Natural killer cell (primary cell): Measurements from ENCODE around the gene KLHL25. TPM values are rescaled to one million over a fixed set of nuclear protein-coding genes. Genes with fewer than 3 reads are reported as not detected.

ENCODE experiments used
- ATAC-seq, 3 donors: fragments of 150-1000 bp in 2 of 3; fragments of 200-7000 bp in 1 of 3; cut with Tn5 transposase; 1 replicate in 1 of 3; 2 replicates in 2 of 3; pipeline ENCODE4 v1.10.0; 2021; ENCODE audit warnings: mild to moderate bottlenecking in 2 of 3, moderate library complexity in 2 of 3
- DNase-seq, 2 donors: peaks; one replicate each; pipeline versions ENCODE4 v3.0.0 to v3.0.0-alpha.2; 2013 to 2021; ENCODE audit warnings: mixed read lengths in 1 of 2
- H3K27ac ChIP-seq: one replicate; pipeline ENCODE4 v1.5.1; 2013; ENCODE audit warnings: mild to moderate bottlenecking, low read length
- H3K27me3 ChIP-seq: one replicate; pipeline ENCODE4 v1.6.1; 2013; ENCODE audit warnings: low read length; ENCODE audit not compliant: control insufficient read depth, insufficient read depth
- H3K36me3 ChIP-seq: one replicate; pipeline ENCODE4 v1.6.1; 2013; ENCODE audit warnings: low read length; ENCODE audit not compliant: control insufficient read depth, insufficient read depth
- H3K4me1 ChIP-seq: one replicate; pipeline ENCODE4 v1.6.1; 2013; ENCODE audit warnings: low read length; ENCODE audit not compliant: control insufficient read depth, insufficient read depth
- H3K4me3 ChIP-seq: one replicate; pipeline ENCODE4 v1.5.1; 2013; ENCODE audit warnings: low read length
- H3K9me3 ChIP-seq: one replicate; pipeline ENCODE4 v1.6.1; 2013; ENCODE audit warnings: low read length; ENCODE audit not compliant: control insufficient read depth, insufficient read depth
- H3K27ac Mint-ChIP-seq, 2 donors: one replicate each; pipeline ENCODE4 v1.8.0; 2022; ENCODE audit warnings: mild to moderate bottlenecking in 2 of 2, mixed read lengths in 2 of 2, moderate library complexity in 1 of 2
- H3K27me3 Mint-ChIP-seq, 2 donors: one replicate each; pipeline ENCODE4 v1.8.0; 2022; ENCODE audit warnings: low read depth in 2 of 2, mixed read lengths in 2 of 2
- H3K36me3 Mint-ChIP-seq: one replicate; pipeline ENCODE4 v1.8.0; 2022; ENCODE audit warnings: mixed read lengths
- H3K4me1 Mint-ChIP-seq, 2 donors: one replicate each; pipeline ENCODE4 v1.8.0; 2022; ENCODE audit warnings: mixed read lengths in 2 of 2
- H3K4me3 Mint-ChIP-seq: one replicate; pipeline ENCODE4 v1.8.0; 2022; ENCODE audit warnings: mild to moderate bottlenecking, moderate library complexity, mixed read lengths
- H3K9me3 Mint-ChIP-seq, 2 donors: one replicate each; pipeline ENCODE4 v1.8.0; 2022; ENCODE audit warnings: mixed read lengths in 2 of 2
- CTCF ChIP-seq: fragments of 200-600 bp; IDR thresholded peaks from one replicate; pipeline ENCODE4 v1.8.0; 2022; ENCODE audit warnings: antibody characterized with exemption
- WGBS: methylation state at CpG from one replicate; pipeline ENCODE4 v1.1.7; 2013; ENCODE audit warnings: missing lambda C conversion rate; ENCODE audit not compliant: insufficient coverage; 5-methylcytosine and 5-hydroxymethylcytosine counted together
- intact Hi-C: fragments of 100-400 bp; cut with micrococcal nuclease; formaldehyde crosslinking; loops from one replicate; pipeline ENCODE4 v1.14.2; 2022
- total RNA-seq, 4 donors: library from RNA; stranded (reverse); fragments of 120-200 nt in 1 of 4; gene quantifications; one replicate each; pipeline versions ENCODE4 v1.2.3 to v1.2.4, GENCODE V29; 2013 to 2022

The KLHL25 gene
- total RNA-seq, 3 donors from 2014 or later (not counting 1 experiment from before 2014, with no cell fraction given), result 6.5 to 16.2 (median 10.4) TPM

- 76% methylated on average over 4 of the region's 4 CpGs for WGBS
- H3K9me3 ChIP-seq, result no peaks in the 10 kb centered on the region
- DNase-seq (no peak), ATAC-seq (no peak)
- Mint-ChIP-seq H3K36me3 (no peaks in the 10 kb centered on the region), H3K9me3 (no peaks in the 10 kb centered on the region), H3K27ac (no peak overlapping the region), H3K4me1 (peaks cover 0 to 4% of the 10 kb centered on the region in 2 donors), H3K4me3 (no peak overlapping the region), H3K27me3 (peaks cover 0 to 6% of the 10 kb centered on the region in 2 donors)
- intact Hi-C loops, result no loop called here
- no peaks in the 10 kb centered on the region for H3K4me1 ChIP-seq
- TF ChIP-seq CTCF, result no peak
- H3K4me3 ChIP-seq, result no peak overlapping the region
- no peaks in the 10 kb centered on the region for H3K36me3 ChIP-seq
- H3K27ac ChIP-seq, result no peak overlapping the region
- no peaks in the 10 kb centered on the region for H3K27me3 ChIP-seq
Observed at GRCh38 chr15:85828874-85829273, 34.1 kb upstream of the KLHL25 start.

GRCh38 chr15:85828126-85828525, 33.4 kb upstream of the KLHL25 start:
- DNase-seq, result no peak
- TF ChIP-seq CTCF, result no peak
- H3K4me1 ChIP-seq, result no peaks in the 10 kb centered on the region
- Mint-ChIP-seq H3K4me1 (peaks cover 0 to 4% of the 10 kb centered on the region in 2 donors), H3K9me3 (no peaks in the 10 kb centered on the region), H3K27ac (no peak overlapping the region), H3K36me3 (no peaks in the 10 kb centered on the region), H3K4me3 (no peak overlapping the region), H3K27me3 (peaks cover 0 to 6% of the 10 kb centered on the region in 2 donors)
- no peaks in the 10 kb centered on the region for H3K27me3 ChIP-seq
- no peak overlapping the region for H3K27ac ChIP-seq
- H3K9me3 ChIP-seq, result no peaks in the 10 kb centered on the region
- no peaks in the 10 kb centered on the region for H3K36me3 ChIP-seq
- no peak for ATAC-seq
- WGBS, result 100% methylated on average over 1 of the region's 1 CpG
- H3K4me3 ChIP-seq, result no peak overlapping the region
- intact Hi-C loops, result no loop called here

GRCh38 chr15:85826756-85827515, 32.2 kb upstream of the KLHL25 start:
- 84% methylated on average over 7 of the region's 7 CpGs for WGBS
- no peak for DNase-seq
- no peak for ATAC-seq
- no peak for TF ChIP-seq CTCF
- H3K27me3 ChIP-seq, result no peaks in the 10 kb centered on the region
- Mint-ChIP-seq H3K27ac (no peak overlapping the region), H3K36me3 (no peaks in the 10 kb centered on the region), H3K4me1 (peaks cover 0 to 1% of the 10 kb centered on the region in 2 donors), H3K9me3 (no peaks in the 10 kb centered on the region), H3K27me3 (peaks cover 0 to 6% of the 10 kb centered on the region in 2 donors), H3K4me3 (no peak overlapping the region)
- no peaks in the 10 kb centered on the region for H3K4me1 ChIP-seq
- H3K4me3 ChIP-seq, result no peak overlapping the region
- no peaks in the 10 kb centered on the region for H3K36me3 ChIP-seq
- intact Hi-C loops, result no loop called here
- H3K27ac ChIP-seq, result no peak overlapping the region
- no peaks in the 10 kb centered on the region for H3K9me3 ChIP-seq

GRCh38 chr15:85825719-85826118, 31.0 kb upstream of the KLHL25 start:
- ATAC-seq (no peak), DNase-seq (no peak)
- intact Hi-C loops, result no loop called here
- Histone ChIP-seq H3K9me3 (no peaks in the 10 kb centered on the region), H3K36me3 (no peaks in the 10 kb centered on the region), H3K4me1 (no peaks in the 10 kb centered on the region), H3K4me3 (no peak overlapping the region), H3K27ac (no peak overlapping the region), H3K27me3 (no peaks in the 10 kb centered on the region)
- no peak overlapping the region for H3K27ac Mint-ChIP-seq
- 58% methylated on average over 2 of the region's 2 CpGs for WGBS
- H3K27me3 Mint-ChIP-seq, result peaks cover 0 to 6% of the 10 kb centered on the region in 2 donors
- no peak overlapping the region for H3K4me3 Mint-ChIP-seq
- TF ChIP-seq CTCF, result no peak
- no peaks in the 10 kb centered on the region for H3K36me3 Mint-ChIP-seq
- no peaks in the 10 kb centered on the region for H3K9me3 Mint-ChIP-seq
- H3K4me1 Mint-ChIP-seq, result no peaks in the 10 kb centered on the region
